Ovary (tissue), 3 donors: ENCODE results near the gene THSD4.

ENCODE experiments used
- EP300 ChIP-seq: sonication (generic); formaldehyde crosslinking; IDR thresholded peaks from one replicate; pipeline ENCODE4 v1.6.1; 2017; ENCODE audit warnings: antibody characterized with exemption
- POLR2A ChIP-seq: fragments of 450-650 bp; IDR thresholded peaks from one replicate; pipeline ENCODE4 v1.6.1; 2017; ENCODE audit warnings: antibody characterized with exemption, mild to moderate bottlenecking, moderate library complexity
- TF ChIP-seq, protein P1 (sequence below), 3 donors: fragments of 450-650 bp in 2 of 3; fragments of 200-600 bp in 1 of 3; IDR thresholded peaks; one replicate each; pipeline versions ENCODE4 v1.5.1 to v1.8.0; 2016 to 2022; ENCODE audit warnings: antibody characterized with exemption in 3 of 3, mild to moderate bottlenecking in 1 of 3
- donor health status: DM: no; HTN: no; CAD: no.

DNA sequence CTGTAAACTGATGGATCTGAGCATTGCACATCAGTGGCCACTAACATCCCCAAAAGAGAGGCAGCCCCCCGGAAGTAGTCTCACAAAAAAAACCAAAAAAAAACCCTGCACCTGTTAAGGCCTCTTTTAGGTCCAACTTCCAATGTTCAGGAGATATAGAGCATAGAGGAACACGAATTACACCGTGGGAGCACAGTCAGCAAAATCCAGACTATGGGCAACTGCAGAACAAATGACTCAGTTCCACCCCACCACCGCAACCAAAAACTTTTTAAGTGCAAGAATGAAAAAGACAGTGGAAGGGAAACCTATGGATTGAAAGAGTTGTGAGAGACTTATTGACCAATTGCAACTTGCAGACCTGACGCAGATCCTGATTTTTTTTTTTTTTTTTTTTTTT is 652.9 kb downstream of the THSD4 start:
- TF ChIP-seq POLR2A (no peak), EP300 (no peak)
- TF ChIP-seq, protein P1, sequence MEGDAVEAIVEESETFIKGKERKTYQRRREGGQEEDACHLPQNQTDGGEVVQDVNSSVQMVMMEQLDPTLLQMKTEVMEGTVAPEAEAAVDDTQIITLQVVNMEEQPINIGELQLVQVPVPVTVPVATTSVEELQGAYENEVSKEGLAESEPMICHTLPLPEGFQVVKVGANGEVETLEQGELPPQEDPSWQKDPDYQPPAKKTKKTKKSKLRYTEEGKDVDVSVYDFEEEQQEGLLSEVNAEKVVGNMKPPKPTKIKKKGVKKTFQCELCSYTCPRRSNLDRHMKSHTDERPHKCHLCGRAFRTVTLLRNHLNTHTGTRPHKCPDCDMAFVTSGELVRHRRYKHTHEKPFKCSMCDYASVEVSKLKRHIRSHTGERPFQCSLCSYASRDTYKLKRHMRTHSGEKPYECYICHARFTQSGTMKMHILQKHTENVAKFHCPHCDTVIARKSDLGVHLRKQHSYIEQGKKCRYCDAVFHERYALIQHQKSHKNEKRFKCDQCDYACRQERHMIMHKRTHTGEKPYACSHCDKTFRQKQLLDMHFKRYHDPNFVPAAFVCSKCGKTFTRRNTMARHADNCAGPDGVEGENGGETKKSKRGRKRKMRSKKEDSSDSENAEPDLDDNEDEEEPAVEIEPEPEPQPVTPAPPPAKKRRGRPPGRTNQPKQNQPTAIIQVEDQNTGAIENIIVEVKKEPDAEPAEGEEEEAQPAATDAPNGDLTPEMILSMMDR (IDR thresholded peaks at IDR 0.05) = no peak
